Naive thymus-derived CD8-positive, alpha-beta T cell (primary cell): ENCODE data around the gene CHCT1. TPM values are rescaled to one million over a fixed set of nuclear protein-coding genes. Genes with fewer than 3 reads are reported as not detected.

Experiments
- ATAC-seq, 2 donors: fragments of 150-1000 bp; cut with Tn5 transposase in 1 of 2; sonication (Bioruptor Pico), chemical (Tn5 transposase) in 1 of 2; 1 replicate in 1 of 2; 2 replicates in 1 of 2; pipeline ENCODE4 v1.10.0; 2021; ENCODE audit warnings: mild to moderate bottlenecking in 2 of 2, moderate library complexity in 2 of 2
- POLR2A ChIA-PET: fragments of 350-600 bp; sonication (Branson Sonifier 250); formaldehyde crosslinking; loops from one replicate; lab custom pipeline; 2021; ENCODE audit warnings: antibody characterized with exemption; lab: Charles Lee
- DNase-seq, 10 donors: peaks; one replicate each; pipeline versions ENCODE4 v3.0.0 to v3.0.0-alpha.2; 2020 to 2022
- H3K27ac Mint-ChIP-seq, 10 donors: one replicate each; pipeline ENCODE4 v1.8.0; 2020 to 2022; ENCODE audit warnings: mild to moderate bottlenecking in 10 of 10, mixed read lengths in 10 of 10, moderate library complexity in 4 of 10, inconsistent platforms in 1 of 10
- H3K27me3 Mint-ChIP-seq, 5 donors: one replicate each; pipeline ENCODE4 v1.8.0; 2021 to 2022; ENCODE audit warnings: mixed read lengths in 5 of 5
- H3K36me3 Mint-ChIP-seq, 3 donors: one replicate each; pipeline ENCODE4 v1.8.0; 2020 to 2022; ENCODE audit warnings: mixed read lengths in 3 of 3, mild to moderate bottlenecking in 2 of 3, inconsistent platforms in 1 of 3
- H3K4me1 Mint-ChIP-seq, 4 donors: one replicate each; pipeline ENCODE4 v1.8.0; 2021 to 2022; ENCODE audit warnings: mixed read lengths in 4 of 4
- H3K4me3 Mint-ChIP-seq, 10 donors: one replicate each; pipeline ENCODE4 v1.8.0; 2020 to 2022; ENCODE audit warnings: mild to moderate bottlenecking in 10 of 10, mixed read lengths in 10 of 10, moderate library complexity in 6 of 10, inconsistent platforms in 1 of 10
- H3K9me3 Mint-ChIP-seq, 9 donors: one replicate each; pipeline ENCODE4 v1.8.0; 2020 to 2022; ENCODE audit warnings: mixed read lengths in 9 of 9, mild to moderate bottlenecking in 3 of 9, inconsistent platforms in 1 of 9, moderate library complexity in 1 of 9
- polyA plus RNA-seq, 3 donors: library from polyadenylated mRNA; unstranded; fragments of 300-500 nt; fragmentation: Illumina TruSeq; gene quantifications; one replicate each; pipeline ENCODE4 v1.2.3, GENCODE V29; 2021
- total RNA-seq, 8 experiments: library from RNA in 2 of 8; stranded (reverse) in 2 of 8; gene quantifications; one replicate each; pipeline ENCODE4 v1.2.3 and lab custom pipeline; 2021 to 2026

CHCT1 gene
- total and polyA plus RNA-seq, 5 experiments from 2014 or later = not detected

DNA sequence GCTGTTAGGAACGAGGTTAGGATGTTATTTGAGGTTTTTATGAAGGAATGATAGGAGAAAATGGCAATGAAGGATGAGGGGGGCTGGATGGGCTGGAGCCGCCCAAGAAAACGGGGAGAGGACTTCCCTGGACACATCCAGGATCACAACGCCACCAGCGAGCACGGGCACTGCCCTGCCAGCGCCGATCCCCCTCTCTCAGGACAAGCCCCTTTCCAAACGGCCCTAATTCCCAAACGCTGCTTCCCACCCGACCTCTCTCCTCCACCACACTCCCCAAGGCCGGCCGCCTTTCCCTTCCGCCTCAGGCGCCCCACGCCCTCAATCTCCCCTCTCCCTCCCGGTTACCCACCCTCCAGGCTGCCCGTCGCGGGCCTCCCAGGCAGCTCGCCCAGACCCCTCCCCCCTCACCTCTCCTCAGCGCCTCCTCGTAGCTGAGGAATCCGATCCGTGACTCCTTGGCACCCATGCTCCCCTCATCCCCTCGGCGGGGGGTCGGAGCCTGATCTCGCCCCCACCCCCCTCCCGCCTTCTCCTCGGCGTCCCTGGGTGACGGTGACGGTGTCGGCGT, 30.7 kb upstream of the CHCT1 start:
- Mint-ChIP-seq H3K9me3 (no peaks in the 10 kb centered on the region), H3K27me3 (no peaks in the 10 kb centered on the region), H3K4me3 (peak overlapping the region; percentile 92 to 97 (median 97)), H3K36me3 (no peaks in the 10 kb centered on the region), H3K27ac (peak overlapping the region; percentile 93 to 99 (median 98)), H3K4me1 (peaks cover 24 to 73% (median 46%) of the 10 kb centered on the region in 4 donors)
- peak; percentile 45 to 49 for ATAC-seq
- POLR2A ChIA-PET = interaction anchor here (0.9 to 1.4 kb wide), 5 partner anchors 8 to 1285 kb away, joined by 3 to 9 read pairs (median 5); partner anchors contain the start of genes APPBP2, BCAS3 and TRIM37
- DNase-seq = no peak

DNA sequence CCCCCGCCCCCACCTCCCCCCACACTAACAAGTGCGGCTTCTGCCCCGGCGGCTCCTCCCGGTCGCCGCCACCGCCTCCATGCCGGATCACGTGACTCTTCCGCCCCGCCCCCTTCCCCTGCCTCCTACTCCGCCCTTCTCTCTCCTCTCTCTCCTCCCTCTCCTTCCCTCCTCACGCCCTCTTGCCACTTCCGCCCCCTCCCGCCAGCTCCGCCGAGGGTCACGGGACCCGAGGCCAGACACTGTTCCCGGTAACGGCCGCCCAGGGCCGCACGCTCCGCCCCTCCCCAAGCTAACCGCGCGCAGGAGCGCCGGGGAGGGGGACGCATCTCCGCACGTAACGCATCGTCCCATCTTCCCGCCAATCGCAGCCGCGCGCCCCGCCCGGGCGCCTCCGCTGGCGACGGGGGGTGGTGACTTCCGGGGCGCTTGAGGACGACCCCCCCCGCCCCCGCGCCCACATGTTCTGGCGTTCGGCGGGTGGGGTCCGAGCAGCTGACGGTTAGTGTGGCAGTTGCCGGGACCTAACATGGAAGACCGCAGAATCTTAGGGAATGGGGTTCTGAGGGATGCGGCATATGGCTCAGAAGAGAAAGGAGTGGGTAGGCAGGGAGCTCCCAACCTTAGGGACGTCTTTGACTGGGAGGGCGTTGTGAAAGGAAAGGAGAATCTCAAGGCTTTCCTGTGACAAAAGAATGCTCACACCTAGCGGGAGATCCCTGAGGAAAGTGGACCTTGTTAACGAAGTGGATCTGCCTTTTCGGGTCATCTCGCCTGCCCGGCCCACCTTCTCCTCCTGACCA, 30.0 kb upstream of the CHCT1 start, which contains the start of gene USP32:
Gene USP32, minus strand, starts transcription at position 92 of the 803 bp plus-strand sequence. CDS start 194 bp downstream, outside the sequence.
- peaks cover 23 to 71% (median 43%) of the 10 kb centered on the region in 4 donors for H3K4me1 Mint-ChIP-seq
- peak within 1 kb of the TSS; percentile 92 to 97 (median 97) for H3K4me3 Mint-ChIP-seq
- H3K9me3 Mint-ChIP-seq = no peaks in the 10 kb centered on the region
- ATAC-seq (peak; percentile 87 to 90), DNase-seq (peak; percentile 93 to 99 (median 96))
- H3K27me3 Mint-ChIP-seq = no peaks in the 10 kb centered on the region
- POLR2A ChIA-PET = interaction anchor here (0.7 to 1.4 kb wide), 9 partner anchors 8 to 1285 kb away, joined by 3 to 9 read pairs (median 4); partner anchors contain the start of genes APPBP2, BCAS3 and TRIM37
- no peaks in the 10 kb centered on the region for H3K36me3 Mint-ChIP-seq
- peak within 1 kb of the TSS; percentile 93 to 99 (median 98) for H3K27ac Mint-ChIP-seq

DNA sequence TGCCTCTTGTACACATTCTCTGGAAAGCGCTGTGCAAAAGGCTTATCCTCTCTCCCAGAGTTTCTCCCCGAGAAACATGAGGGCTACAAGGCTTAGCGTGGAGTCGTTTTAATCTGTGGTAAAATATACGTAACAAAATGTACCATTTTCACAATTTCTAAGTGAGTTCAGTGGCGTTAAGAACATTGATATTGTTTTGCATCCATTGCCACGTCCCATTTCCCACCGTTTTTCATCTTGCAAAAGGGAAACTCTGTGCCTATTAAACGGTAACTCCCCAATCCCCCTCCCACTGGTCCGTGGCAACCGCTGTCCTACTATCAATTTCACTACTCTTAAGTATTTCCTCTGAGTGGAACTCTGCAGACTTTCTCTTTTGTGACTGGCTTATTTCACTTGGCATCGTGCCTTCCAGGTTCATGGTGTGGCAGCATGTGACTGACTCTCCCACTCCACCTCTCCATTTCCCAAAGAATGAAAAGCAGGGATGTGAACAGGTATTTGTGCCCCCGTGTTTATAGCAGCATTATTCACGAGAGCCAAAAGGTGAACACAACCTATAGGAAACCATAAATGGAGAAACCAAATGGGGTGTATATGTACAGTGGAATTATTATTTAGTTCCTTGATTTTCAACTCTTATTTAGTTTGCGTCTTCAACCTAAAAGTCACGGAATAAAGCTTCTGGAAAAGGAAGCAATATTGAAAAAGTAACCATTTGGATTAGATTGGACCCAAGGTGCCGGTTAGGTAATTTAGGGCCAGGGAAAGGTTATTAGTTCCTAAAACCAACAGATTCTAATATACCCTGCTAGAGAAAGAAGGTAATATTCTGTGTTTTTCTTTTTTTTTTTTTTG, 29.2 kb upstream of the CHCT1 start:
- H3K4me1 Mint-ChIP-seq = peaks cover 23 to 73% (median 45%) of the 10 kb centered on the region in 4 donors
- DNase-seq (peak in 3 of 10 donors; percentile 3 to 15 (median 14)), ATAC-seq (no peak)
- POLR2A ChIA-PET = interaction anchor here (0.6 to 1.4 kb wide), 6 partner anchors 8 to 284 kb away, joined by 3 to 9 read pairs (median 4); partner anchors contain the start of genes APPBP2 and BCAS3
- peak overlapping the region; percentile 91 to 99 (median 98) for H3K27ac Mint-ChIP-seq
- H3K27me3 Mint-ChIP-seq = no peaks in the 10 kb centered on the region
- peak overlapping the region; percentile 92 to 97 (median 97) for H3K4me3 Mint-ChIP-seq
- H3K36me3 Mint-ChIP-seq = no peaks in the 10 kb centered on the region
- H3K9me3 Mint-ChIP-seq = no peaks in the 10 kb centered on the region

DNA sequence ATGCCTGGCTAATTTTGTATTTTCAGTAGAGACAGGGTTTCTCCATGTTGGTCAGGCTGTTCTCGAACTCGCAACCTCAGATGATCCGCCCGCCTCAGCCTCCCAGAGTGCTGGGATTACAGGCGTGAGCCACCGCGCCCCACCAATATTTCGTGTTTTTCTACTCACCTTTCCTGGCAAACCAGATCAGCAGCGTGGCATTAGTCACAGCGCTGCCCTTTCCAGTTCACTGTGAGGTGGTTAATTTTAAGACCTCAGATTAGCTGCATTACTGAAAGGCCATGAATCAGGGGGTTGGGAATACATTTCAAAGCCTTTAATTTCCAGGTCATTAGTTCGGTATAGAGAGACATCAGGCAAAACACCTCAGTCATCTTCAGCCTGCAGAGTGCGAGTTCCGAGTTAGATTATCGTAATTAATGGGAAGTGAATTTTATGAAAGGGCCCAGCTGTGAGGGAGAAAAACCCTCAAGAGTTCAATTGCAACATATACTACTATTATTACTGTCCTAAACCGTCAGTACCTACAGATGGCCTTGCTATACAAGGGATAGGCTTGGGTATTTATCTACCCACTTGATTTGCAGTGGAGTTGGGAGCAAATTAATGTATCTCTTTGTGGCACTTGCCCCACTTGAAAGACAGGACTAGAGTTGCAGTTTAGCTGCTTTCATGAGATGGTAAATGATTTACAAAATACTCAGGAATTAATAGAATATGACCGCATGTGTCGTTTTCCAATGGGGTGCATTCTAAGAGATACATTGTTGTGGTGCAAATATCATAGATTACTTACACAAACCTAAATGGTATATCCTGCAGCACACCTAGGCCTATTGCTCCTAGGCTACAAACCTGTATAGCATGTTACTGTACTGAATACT, 28.2 kb upstream of the CHCT1 start:
- POLR2A ChIA-PET = no interaction called here
- H3K9me3 Mint-ChIP-seq = no peaks in the 10 kb centered on the region
- H3K4me1 Mint-ChIP-seq = peaks cover 23 to 72% (median 43%) of the 10 kb centered on the region in 4 donors
- ATAC-seq (no peak), DNase-seq (no peak)
- H3K27ac Mint-ChIP-seq = peak overlapping the region in 9 of 10 donors; percentile 2 to 50 (median 29)
- H3K4me3 Mint-ChIP-seq = peak overlapping the region in 3 of 10 donors; percentile 7 to 53 (median 50)
- H3K27me3 Mint-ChIP-seq = no peaks in the 10 kb centered on the region
- H3K36me3 Mint-ChIP-seq = no peaks in the 10 kb centered on the region

DNA sequence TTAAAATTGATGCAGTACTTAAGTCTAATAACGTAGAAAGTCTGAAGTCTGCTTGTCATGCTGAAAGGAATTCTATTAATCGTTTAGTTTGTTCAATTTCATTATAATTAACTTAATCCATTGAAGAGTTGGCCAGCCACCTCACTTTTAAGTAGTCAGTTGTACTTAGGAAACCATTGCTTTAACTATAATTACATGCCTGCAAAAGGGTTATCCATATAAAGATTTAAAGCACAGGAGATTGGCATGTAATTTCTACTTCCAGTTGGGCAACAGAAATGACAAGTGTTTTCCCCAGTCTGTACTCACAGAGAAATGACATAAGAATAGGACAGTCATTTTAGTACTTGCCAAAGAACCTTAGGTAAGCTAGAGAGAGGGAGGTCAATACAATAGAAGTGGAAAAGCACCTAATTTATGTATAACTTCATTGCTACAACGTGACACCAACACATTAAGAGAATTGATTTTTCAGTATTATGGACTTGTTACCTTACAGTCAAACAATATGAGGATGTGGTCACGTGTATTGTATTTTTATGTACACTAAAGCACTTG, 26.7 kb upstream of the CHCT1 start:
- Mint-ChIP-seq H3K36me3 (no peaks in the 10 kb centered on the region), H3K4me3 (no peak overlapping the region), H3K27ac (peak overlapping the region in 3 of 10 donors; percentile 55 to 77 (median 68)), H3K27me3 (no peaks in the 10 kb centered on the region), H3K4me1 (peaks cover 17 to 64% (median 33%) of the 10 kb centered on the region in 4 donors), H3K9me3 (no peaks in the 10 kb centered on the region)
- ATAC-seq (no peak), DNase-seq (no peak)
- POLR2A ChIA-PET = no interaction called here

DNA sequence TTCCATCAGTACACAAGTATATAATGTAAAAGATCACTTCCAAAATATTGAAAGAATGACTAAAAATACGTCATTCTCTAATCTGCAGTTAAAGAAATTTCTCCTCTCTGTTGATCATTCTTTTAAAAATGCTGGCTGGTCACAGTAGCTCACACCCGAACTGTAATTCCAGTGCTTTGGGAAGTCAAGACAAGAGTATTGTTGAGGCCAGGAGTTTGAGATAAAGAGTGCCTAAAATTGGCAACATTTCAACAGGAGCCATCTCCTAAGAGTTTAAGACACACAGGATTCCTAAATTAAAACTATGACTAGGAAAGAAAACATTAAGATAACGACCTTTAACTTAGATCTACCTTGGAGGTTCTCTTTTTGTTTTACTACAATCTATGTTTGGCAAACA, 25.9 kb upstream of the CHCT1 start:
- POLR2A ChIA-PET = interaction anchor here (0.5 to 0.6 kb wide), 2 partner anchors 83 to 236 kb away, joined by 5 to 7 read pairs; no protein-coding TSS in a partner anchor
- Mint-ChIP-seq H3K36me3 (no peaks in the 10 kb centered on the region), H3K9me3 (no peaks in the 10 kb centered on the region), H3K4me1 (peaks cover 9 to 59% (median 26%) of the 10 kb centered on the region in 4 donors), H3K27ac (peak overlapping the region in 4 of 10 donors; percentile 43 to 84 (median 47)), H3K4me3 (no peak overlapping the region), H3K27me3 (no peaks in the 10 kb centered on the region)
- DNase-seq (no peak), ATAC-seq (no peak)

DNA sequence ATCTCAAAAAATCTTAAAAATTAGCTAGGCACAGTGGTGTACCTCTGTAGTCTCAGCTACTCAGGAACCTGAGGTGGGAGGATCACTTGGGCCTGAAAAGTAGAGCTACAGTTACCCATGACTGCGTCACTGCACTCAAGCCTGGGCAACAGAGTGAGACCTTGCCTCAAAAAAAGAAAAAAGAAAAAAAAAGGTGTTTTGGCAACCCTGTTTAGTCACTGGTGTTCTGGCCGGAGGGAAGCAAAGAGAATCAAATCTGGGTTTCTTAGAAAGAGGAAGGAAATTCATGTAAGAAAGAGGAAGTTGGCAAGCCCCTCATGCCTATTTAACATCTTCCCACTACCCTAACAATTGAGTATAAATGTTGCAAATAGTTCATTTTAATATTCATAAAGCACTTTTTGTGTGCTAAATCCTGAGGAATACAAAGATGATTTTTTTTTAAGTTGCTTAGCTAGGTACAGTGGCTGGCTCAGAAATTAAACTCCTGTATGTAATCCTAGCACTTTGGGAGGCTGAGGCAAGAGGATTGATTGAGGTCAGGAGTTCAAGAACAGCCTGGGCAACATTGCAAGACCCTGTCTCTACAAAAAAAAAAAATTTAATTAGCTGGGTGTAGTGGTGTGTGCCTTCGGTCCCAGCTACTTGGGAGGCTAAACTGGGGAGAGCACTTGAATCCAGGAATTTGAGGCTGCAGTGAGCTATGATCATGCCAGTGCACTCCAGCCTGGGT, 23.9 kb upstream of the CHCT1 start:
- H3K27me3 Mint-ChIP-seq = no peaks in the 10 kb centered on the region
- ATAC-seq = peak; percentile 67 to 86
- peak in 5 of 10 donors; percentile 1 to 25 (median 14) for DNase-seq
- POLR2A ChIA-PET = interaction anchor here (1.2 kb wide), 1 partner anchor 8 kb away, joined by 5 read pairs; no protein-coding TSS in a partner anchor
- H3K9me3 Mint-ChIP-seq = no peaks in the 10 kb centered on the region
- peak overlapping the region in 9 of 10 donors; percentile 5 to 64 (median 15) for H3K4me3 Mint-ChIP-seq
- H3K36me3 Mint-ChIP-seq = no peaks in the 10 kb centered on the region
- H3K27ac Mint-ChIP-seq = peak overlapping the region; percentile 2 to 94 (median 84)
- peaks cover 4 to 48% (median 15%) of the 10 kb centered on the region in 4 donors for H3K4me1 Mint-ChIP-seq

DNA sequence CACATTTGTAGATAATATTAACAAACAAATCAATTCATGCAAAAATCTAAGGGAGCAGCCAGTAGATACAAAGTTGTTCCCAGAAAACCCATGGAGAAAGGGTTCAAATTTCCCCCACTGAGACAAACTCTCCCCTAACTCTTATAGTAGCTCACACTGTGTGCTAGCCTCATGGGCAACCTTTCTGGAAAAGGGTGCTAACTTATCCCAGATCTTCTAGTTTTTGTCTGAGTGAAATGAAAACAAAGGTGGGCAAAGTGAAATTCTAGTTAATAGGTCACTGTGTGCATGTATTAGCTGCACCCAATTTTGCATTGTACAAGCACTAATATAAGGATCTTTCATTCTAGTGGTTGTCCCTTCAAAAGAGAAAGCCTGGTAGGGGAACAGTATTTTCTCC, 20.5 kb upstream of the CHCT1 start:
- Mint-ChIP-seq H3K36me3 (no peaks in the 10 kb centered on the region), H3K27me3 (peaks cover 0 to 5% (median 0%) of the 10 kb centered on the region in 5 donors), H3K27ac (no peak overlapping the region), H3K4me3 (no peak overlapping the region), H3K9me3 (no peaks in the 10 kb centered on the region), H3K4me1 (peaks cover 4 to 25% (median 14%) of the 10 kb centered on the region in 4 donors)
- POLR2A ChIA-PET = interaction anchor here (0.8 kb wide), 1 partner anchor 9 kb away, joined by 3 read pairs; no protein-coding TSS in a partner anchor
- DNase-seq (no peak), ATAC-seq (no peak)

DNA sequence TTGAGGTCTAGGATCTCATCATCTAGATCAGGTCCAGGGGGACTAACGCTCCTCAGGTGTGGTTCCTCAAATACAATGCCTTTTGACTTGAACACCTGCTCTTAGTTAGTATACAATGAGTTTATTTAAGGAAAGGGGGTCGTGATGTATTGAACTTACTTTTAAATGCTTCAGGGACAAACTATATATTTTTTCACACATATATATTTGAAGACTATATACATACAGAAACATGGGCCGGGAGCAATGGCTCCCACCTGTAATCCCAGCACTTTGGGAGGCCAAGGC, 18.8 kb upstream of the CHCT1 start:
- POLR2A ChIA-PET = no interaction called here
- Mint-ChIP-seq H3K9me3 (no peaks in the 10 kb centered on the region), H3K27ac (peak overlapping the region in 1 of 10 donors; percentile 25), H3K4me1 (peaks cover 1 to 12% (median 5%) of the 10 kb centered on the region in 4 donors), H3K27me3 (peaks cover 0 to 10% (median 0%) of the 10 kb centered on the region in 5 donors), H3K36me3 (no peaks in the 10 kb centered on the region), H3K4me3 (no peak overlapping the region)
- DNase-seq (no peak), ATAC-seq (no peak)

DNA sequence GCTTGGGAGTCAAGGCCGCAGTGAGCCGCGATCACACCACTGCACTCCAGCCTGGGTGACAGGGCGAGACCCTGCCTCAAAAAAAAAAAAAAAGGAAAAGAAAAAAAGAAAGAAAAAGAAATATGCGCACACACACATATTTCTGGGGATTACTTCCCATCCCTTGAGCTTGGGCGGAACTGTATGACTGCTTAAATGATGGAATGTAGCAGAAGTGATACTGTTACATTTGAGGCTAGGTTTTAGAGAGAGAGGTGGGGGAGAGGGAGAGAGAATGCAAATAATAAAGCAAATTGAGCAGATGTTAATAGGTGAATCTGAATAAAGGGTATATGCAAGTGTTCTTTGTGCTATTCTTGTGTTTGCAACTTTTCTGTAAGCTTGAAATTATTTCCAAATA, 18.3 kb upstream of the CHCT1 start:
- no peaks in the 10 kb centered on the region for H3K9me3 Mint-ChIP-seq
- H3K4me1 Mint-ChIP-seq = peaks cover 0 to 7% (median 1%) of the 10 kb centered on the region in 4 donors
- H3K27me3 Mint-ChIP-seq = peaks cover 0 to 10% (median 0%) of the 10 kb centered on the region in 5 donors
- H3K27ac Mint-ChIP-seq = peak overlapping the region in 1 of 10 donors; percentile 29
- H3K4me3 Mint-ChIP-seq = no peak overlapping the region
- POLR2A ChIA-PET = no interaction called here
- DNase-seq (no peak), ATAC-seq (no peak)
- H3K36me3 Mint-ChIP-seq = no peaks in the 10 kb centered on the region
